Gastrocnemius medialis (tissue), 4 donors: ENCODE measurements around the gene UBALD2. TPM values are rescaled to one million over a fixed set of nuclear protein-coding genes. Genes with fewer than 3 reads are reported as not detected.

ENCODE experiments used
- ATAC-seq, 2 donors: fragments of 150-250 bp; one replicate each; pipeline ENCODE4 v1.9.1; 2016
- DNase-seq, 2 donors: peaks; one replicate each; pipeline ENCODE4 v3.0.0-alpha.2; 2019
- H3K27ac ChIP-seq, 4 donors: fragments of 200-600 bp; sonication (generic); 1 replicate in 1 of 4; 2 replicates in 3 of 4; pipeline ENCODE4 v1.5.1; 2016 to 2018; ENCODE audit warnings: mild to moderate bottlenecking in 2 of 4, moderate library complexity in 1 of 4
- H3K27me3 ChIP-seq, 3 donors: fragments of 200-600 bp; sonication (generic) in 2 of 3; 1 replicate in 1 of 3; 2 replicates in 2 of 3; pipeline versions ENCODE4 v1.5.1 to v1.6.0; 2016 to 2019; ENCODE audit warnings: mild to moderate bottlenecking in 1 of 3, moderate library complexity in 1 of 3
- H3K36me3 ChIP-seq, 2 donors: fragments of 200-600 bp; sonication (generic) in 1 of 2; one replicate each; pipeline ENCODE4 v1.5.1; 2017 to 2018
- H3K4me1 ChIP-seq, 2 donors: fragments of 200-600 bp; sonication (generic) in 1 of 2; one replicate each; pipeline ENCODE4 v1.5.1; 2016 to 2017; ENCODE audit warnings: mild to moderate bottlenecking in 2 of 2
- H3K4me3 ChIP-seq, 4 donors: fragments of 200-600 bp; sonication (generic) in 3 of 4; 1 replicate in 1 of 4; 2 replicates in 3 of 4; pipeline ENCODE4 v1.5.1; 2016 to 2019; ENCODE audit warnings: mild to moderate bottlenecking in 2 of 4
- H3K9me3 ChIP-seq, 3 donors: fragments of 200-600 bp; sonication (generic) in 2 of 3; 1 replicate in 1 of 3; 2 replicates in 2 of 3; pipeline ENCODE4 v1.5.1; 2016 to 2019
- CTCF ChIP-seq, 5 experiments: fragments of 450-650 bp in 3 of 5; fragments of 200-600 bp in 2 of 5; sonication (generic) in 2 of 5; IDR thresholded peaks in 4 of 5; conservative IDR thresholded peaks in 1 of 5; 1 replicate in 4 of 5; 2 replicates in 1 of 5; pipeline ENCODE4 v1.5.1; 2016 to 2019; ENCODE audit warnings: antibody characterized with exemption in 5 of 5, mild to moderate bottlenecking in 3 of 5, moderate library complexity in 3 of 5
- POLR2A ChIP-seq, 2 donors: fragments of 450-650 bp; IDR thresholded peaks; one replicate each; pipeline ENCODE4 v1.6.1; 2017; ENCODE audit warnings: antibody characterized with exemption in 2 of 2, mild to moderate bottlenecking in 2 of 2, moderate library complexity in 2 of 2
- in situ Hi-C, 4 donors: fragments of 200-750 bp; cut with MboI; loops; one replicate each; pipeline versions ENCODE4 v1.15.0 to v1.8.0; 2017; ENCODE audit warnings: low sequenced_read_pairs in 4 of 4
- intact Hi-C: fragments of 100-400 bp; cut with DNase I; formaldehyde crosslinking; loops from one replicate; pipeline ENCODE4 v1.15.1; 2023; ENCODE audit warnings: low total_unique reads
- total RNA-seq, 4 donors: library from RNA; depleted of rRNA; stranded (reverse); fragments of >200 nt; gene quantifications; one replicate each; pipeline versions ENCODE4 v1.1.0 to v1.2.3, GENCODE V29; 2016

Gene UBALD2
- total RNA-seq, 4 donors from 2014 or later, result 28.9 to 151 (median 52.2) TPM

DNA sequence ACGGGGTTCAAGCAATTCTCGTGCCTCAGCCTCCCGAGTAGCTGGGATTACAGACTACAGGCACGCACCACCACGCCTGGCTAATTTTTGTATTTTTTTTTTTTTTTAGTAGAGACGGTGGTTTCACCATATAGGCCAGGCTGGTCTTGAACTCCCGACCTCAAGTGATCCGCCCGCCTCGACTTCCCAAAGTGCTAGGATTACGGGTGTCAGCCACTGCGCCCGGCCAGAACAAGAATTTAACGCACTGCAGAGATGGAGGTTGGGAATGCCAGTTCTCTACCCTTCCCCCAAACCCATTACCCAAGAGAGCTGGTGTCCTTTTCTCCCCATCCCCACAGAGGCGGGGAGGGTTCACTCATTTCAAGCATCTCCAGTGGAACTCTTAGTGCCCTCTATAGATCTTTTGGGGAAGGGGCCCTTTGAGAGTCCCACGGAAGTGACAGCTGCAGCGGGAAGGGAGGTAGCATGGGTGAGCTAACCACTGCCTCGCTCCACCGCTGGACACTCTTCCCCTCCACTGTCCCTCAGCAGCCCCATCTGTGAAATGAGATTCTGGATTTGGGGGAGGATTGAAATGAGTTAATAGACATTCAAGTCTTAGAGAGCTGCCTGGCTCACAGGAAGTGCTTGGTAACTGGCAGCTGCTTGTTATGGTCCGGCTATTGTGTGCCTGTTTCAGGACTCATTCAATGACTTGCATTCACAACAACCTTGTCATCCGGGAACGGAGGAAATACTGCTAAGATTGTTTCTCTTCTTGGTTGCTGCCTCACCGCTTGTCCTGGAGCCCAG is 3.5 kb upstream of the UBALD2 start:
- H3K27ac ChIP-seq, result peak overlapping the region; percentile 76 to 95 (median 85)

GRCh38 chr17:76262732-76263344 is 2.3 kb upstream of the UBALD2 start:
- intact Hi-C loops, result loop anchor here (10.0 kb wide), 2 partner anchors 472 to 478 kb away; partner anchors contain the start of genes MFSD11, SRSF2 and UNK
- in situ Hi-C loops, result no loop called here
- Histone ChIP-seq H3K27ac (peak overlapping the region; percentile 76 to 95 (median 85)), H3K9me3 (no peaks in the 10 kb centered on the region), H3K4me3 (no peak overlapping the region), H3K27me3 (no peaks in the 10 kb centered on the region), H3K36me3 (no peaks in the 10 kb centered on the region), H3K4me1 (peaks cover 34 to 36% of the 10 kb centered on the region in 2 donors)
- peak; percentile 69 to 74 for DNase-seq
- ATAC-seq, result peak; percentile 31 to 32
- TF ChIP-seq POLR2A (IDR thresholded peaks at IDR 0.05) (peak in 1 of 2 donors; percentile 17), CTCF (IDR thresholded peaks at IDR 0.05 in 4 of 5, conservative IDR thresholded peaks at IDR 0.05 in 1 of 5) (no peak)

More for the DNA sequence above, 3.5 kb upstream of the UBALD2 start:
- DNase-seq (peak in 1 of 2 donors; percentile 11), ATAC-seq (no peak)
- TF ChIP-seq POLR2A (IDR thresholded peaks at IDR 0.05), result no peak
- TF ChIP-seq CTCF (IDR thresholded peaks at IDR 0.05 in 4 of 5, conservative IDR thresholded peaks at IDR 0.05 in 1 of 5), result no peak
- intact Hi-C loops, result loop anchor here (10.0 kb wide), 2 partner anchors 473 to 477 kb away; partner anchors contain the start of genes MFSD11, SRSF2 and UNK
- Histone ChIP-seq H3K4me1 (peaks cover 23 to 24% of the 10 kb centered on the region in 2 donors), H3K36me3 (no peaks in the 10 kb centered on the region), H3K4me3 (no peak overlapping the region), H3K27me3 (no peaks in the 10 kb centered on the region), H3K9me3 (no peaks in the 10 kb centered on the region)
- in situ Hi-C loops, result no loop called here

- intact Hi-C loops (loop anchor here (2.0 to 10.0 kb wide), 3 partner anchors 23 to 479 kb away; partner anchors contain the start of genes MFSD11, RNF157, SRSF2 and UNK), in situ Hi-C loops (no loop called here)
- DNase-seq, result no peak
- ATAC-seq, result no peak
- Histone ChIP-seq H3K27ac (peak overlapping the region; percentile 76 to 95 (median 85)), H3K4me1 (peaks cover 42 to 47% of the 10 kb centered on the region in 2 donors), H3K9me3 (no peaks in the 10 kb centered on the region), H3K4me3 (no peak overlapping the region), H3K36me3 (no peaks in the 10 kb centered on the region), H3K27me3 (no peaks in the 10 kb centered on the region)
- no peak for TF ChIP-seq CTCF (IDR thresholded peaks at IDR 0.05 in 4 of 5, conservative IDR thresholded peaks at IDR 0.05 in 1 of 5)
- no peak for TF ChIP-seq POLR2A (IDR thresholded peaks at IDR 0.05)
Measured at GRCh38 chr17:76263896-76264295, 1.3 kb upstream of the UBALD2 start.

GRCh38 chr17:76264425-76264754 is 758 bp upstream of the UBALD2 start:
- H3K27ac ChIP-seq, result peak overlapping the region; percentile 76 to 95 (median 85)
- DNase-seq (no peak), ATAC-seq (no peak)
- intact Hi-C loops (loop anchor here (2.0 to 10.0 kb wide), 3 partner anchors 24 to 480 kb away; partner anchors contain the start of genes MFSD11, RNF157, SRSF2 and UNK), in situ Hi-C loops (no loop called here)
- no peaks in the 10 kb centered on the region for H3K27me3 ChIP-seq
- peaks cover 47 to 52% of the 10 kb centered on the region in 2 donors for H3K4me1 ChIP-seq
- TF ChIP-seq CTCF (IDR thresholded peaks at IDR 0.05 in 4 of 5, conservative IDR thresholded peaks at IDR 0.05 in 1 of 5) (no peak), POLR2A (IDR thresholded peaks at IDR 0.05) (no peak)
- no peaks in the 10 kb centered on the region for H3K36me3 ChIP-seq
- H3K4me3 ChIP-seq, result peak overlapping the region in 3 of 4 donors; percentile 15 to 19 (median 15)
- H3K9me3 ChIP-seq, result no peaks in the 10 kb centered on the region
